GM19099 (cell line): ENCODE results near the gene EPN2.

Experiments used
- POLR2A ChIP-seq: IDR thresholded peaks from 3 replicates; pipeline ENCODE4 v1.6.1; 2011; ENCODE audit warnings: low read depth; ENCODE audit not compliant: insufficient read length; ENCODE audit errors: extremely low read depth

EPN2 gene

GRCh38 chr17:19306160-19307111 is 69.3 kb downstream of the EPN2 start:
- TF ChIP-seq POLR2A = peak; percentile 39

- no peak for TF ChIP-seq POLR2A
Measured at GRCh38 chr17:19307521-19307920, 70.4 kb downstream of the EPN2 start.

GRCh38 chr17:19308398-19308797 is 71.2 kb downstream of the EPN2 start:
- no peak for TF ChIP-seq POLR2A

- no peak for TF ChIP-seq POLR2A
Measured at GRCh38 chr17:19309701-19310100, 72.5 kb downstream of the EPN2 start.

GRCh38 chr17:19310151-19310550 is 73.0 kb downstream of the EPN2 start:
- no peak for TF ChIP-seq POLR2A

- TF ChIP-seq POLR2A = no peak
Measured at GRCh38 chr17:19311016-19311415, 73.8 kb downstream of the EPN2 start.

- no peak for TF ChIP-seq POLR2A
Measured at GRCh38 chr17:19311421-19312215, 74.5 kb downstream of the EPN2 start.

- TF ChIP-seq POLR2A = no peak
Measured at GRCh38 chr17:19312406-19312805, 75.2 kb downstream of the EPN2 start.

- no peak for TF ChIP-seq POLR2A
Measured at GRCh38 chr17:19313066-19313745, 76.0 kb downstream of the EPN2 start.

- TF ChIP-seq POLR2A = no peak
Measured at GRCh38 chr17:19313746-19314651, 76.8 kb downstream of the EPN2 start.

- TF ChIP-seq POLR2A = no peak
Measured at GRCh38 chr17:19315104-19315503, 77.9 kb downstream of the EPN2 start.

- no peak for TF ChIP-seq POLR2A
Measured at GRCh38 chr17:19316761-19317358, 79.7 kb downstream of the EPN2 start.

- TF ChIP-seq POLR2A = no peak
Measured at GRCh38 chr17:19317359-19318095, 80.4 kb downstream of the EPN2 start.
